ENCODE results near the gene ADAMTS10.

Gene ADAMTS10

GRCh38 chr19:8654591-8655339 is 44.2 kb upstream of the ADAMTS10 start:
- Histone ChIP-seq H2AK5ac (ENCODE audit: low read length) (no peak overlapping the region), H3K9me3 (ENCODE audit: insufficient read depth, low read depth, low read length) (no peaks in the 10 kb centered on the region), H2BK5ac (ENCODE audit: low read depth, low read length, poor library complexity) (no peak overlapping the region), H3K4me1 (ENCODE audit: control insufficient read depth in 1 of 2, insufficient read depth in 2 of 2, low read length in 2 of 2) (no peaks in the 10 kb centered on the region), H3K18ac (ENCODE audit: low read length) (no peak overlapping the region), H3K23ac (ENCODE audit: low read length) (no peak overlapping the region), H2BK120ac (ENCODE audit: insufficient read depth, low read length, poor library complexity) (no peak overlapping the region), H4K8ac (ENCODE audit: low read depth, low read length) (peak overlapping the region; percentile 54), H3K4ac (ENCODE audit: low read depth, low read length) (no peak overlapping the region), H3K79me2 (ENCODE audit: control insufficient read depth, insufficient read depth, low read length, poor library complexity) (no peaks in the 10 kb centered on the region), H4K12ac (ENCODE audit: low read depth, low read length) (no peak overlapping the region), H3K9ac (ENCODE audit: low read length) (no peak overlapping the region), H3K4me3 (ENCODE audit: low read depth, low read length) (no peak overlapping the region), H4K91ac (ENCODE audit: low read depth, low read length) (no peak overlapping the region), H2BK12ac (ENCODE audit: low read length) (no peak overlapping the region), H3K27me3 (ENCODE audit: insufficient read depth, low read length) (no peaks in the 10 kb centered on the region), H3K79me1 (ENCODE audit: low read length) (no peaks in the 10 kb centered on the region), H3K4me2 (ENCODE audit: low read length) (peak overlapping the region; percentile 53), H2AFZ (ENCODE audit: insufficient read depth, low read length, poor library complexity) (peak overlapping the region; percentile 79), H3K36me3 (ENCODE audit: control insufficient read depth in 1 of 2, insufficient read depth in 2 of 2, low read length in 2 of 2) (no peaks in the 10 kb centered on the region), H3K27ac (ENCODE audit: low read depth, low read length) (no peak overlapping the region), H3K14ac (ENCODE audit: low read length) (no peak overlapping the region)
- peak; percentile 42 to 64 for DNase-seq
- WGBS (ENCODE audit: extremely low coverage, insufficient coverage, insufficient read length) = no CpG with 5 or more reads among the region's 15 CpGs

- no peak overlapping the region for H4K91ac ChIP-seq (ENCODE audit: low read depth, low read length)
- H2BK120ac ChIP-seq (ENCODE audit: insufficient read depth, low read length, poor library complexity) = no peak overlapping the region
- H3K18ac ChIP-seq (ENCODE audit: low read length) = no peak overlapping the region
- H3K79me1 ChIP-seq (ENCODE audit: low read length) = no peaks in the 10 kb centered on the region
- no peak overlapping the region for H3K4me3 ChIP-seq (ENCODE audit: low read depth, low read length)
- H3K4ac ChIP-seq (ENCODE audit: low read depth, low read length) = no peak overlapping the region
- no peak overlapping the region for H3K14ac ChIP-seq (ENCODE audit: low read length)
- H3K4me1 ChIP-seq (ENCODE audit: control insufficient read depth in 1 of 2, insufficient read depth in 2 of 2, low read length in 2 of 2) = no peaks in the 10 kb centered on the region
- H2BK12ac ChIP-seq (ENCODE audit: low read length) = no peak overlapping the region
- H3K27ac ChIP-seq (ENCODE audit: low read depth, low read length) = no peak overlapping the region
- H3K36me3 ChIP-seq (ENCODE audit: control insufficient read depth in 1 of 2, insufficient read depth in 2 of 2, low read length in 2 of 2) = no peaks in the 10 kb centered on the region
- no peak overlapping the region for H2AFZ ChIP-seq (ENCODE audit: insufficient read depth, low read length, poor library complexity)
- no peak overlapping the region for H3K23ac ChIP-seq (ENCODE audit: low read length)
- H3K79me2 ChIP-seq (ENCODE audit: control insufficient read depth, insufficient read depth, low read length, poor library complexity) = no peaks in the 10 kb centered on the region
- H3K9ac ChIP-seq (ENCODE audit: low read length) = no peak overlapping the region
- H3K9me3 ChIP-seq (ENCODE audit: insufficient read depth, low read depth, low read length) = no peaks in the 10 kb centered on the region
- H3K4me2 ChIP-seq (ENCODE audit: low read length) = no peak overlapping the region
- H2BK5ac ChIP-seq (ENCODE audit: low read depth, low read length, poor library complexity) = no peak overlapping the region
- H3K27me3 ChIP-seq (ENCODE audit: insufficient read depth, low read length) = no peaks in the 10 kb centered on the region
- H4K8ac ChIP-seq (ENCODE audit: low read depth, low read length) = no peak overlapping the region
- no peak overlapping the region for H4K12ac ChIP-seq (ENCODE audit: low read depth, low read length)
- DNase-seq = peak in 1 of 2 donors; percentile 7
- WGBS (ENCODE audit: extremely low coverage, insufficient coverage, insufficient read length) = no CpG with 5 or more reads among the region's 6 CpGs
- no peak overlapping the region for H2AK5ac ChIP-seq (ENCODE audit: low read length)
Measured at GRCh38 chr19:8648240-8648639, 37.7 kb upstream of the ADAMTS10 start.

- no peak overlapping the region for H3K14ac ChIP-seq (ENCODE audit: low read length)
- no peak overlapping the region for H4K12ac ChIP-seq (ENCODE audit: low read depth, low read length)
- WGBS (ENCODE audit: extremely low coverage, insufficient coverage, insufficient read length) = no CpG with 5 or more reads among the region's 7 CpGs
- no peak overlapping the region for H2BK12ac ChIP-seq (ENCODE audit: low read length)
- H3K4me1 ChIP-seq (ENCODE audit: control insufficient read depth in 1 of 2, insufficient read depth in 2 of 2, low read length in 2 of 2) = no peaks in the 10 kb centered on the region
- H2AFZ ChIP-seq (ENCODE audit: insufficient read depth, low read length, poor library complexity) = no peak overlapping the region
- H3K4ac ChIP-seq (ENCODE audit: low read depth, low read length) = no peak overlapping the region
- no peak overlapping the region for H3K9ac ChIP-seq (ENCODE audit: low read length)
- no peak overlapping the region for H2BK120ac ChIP-seq (ENCODE audit: insufficient read depth, low read length, poor library complexity)
- H3K27me3 ChIP-seq (ENCODE audit: insufficient read depth, low read length) = no peaks in the 10 kb centered on the region
- H4K8ac ChIP-seq (ENCODE audit: low read depth, low read length) = no peak overlapping the region
- no peak overlapping the region for H3K27ac ChIP-seq (ENCODE audit: low read depth, low read length)
- no peak overlapping the region for H2BK5ac ChIP-seq (ENCODE audit: low read depth, low read length, poor library complexity)
- H3K4me2 ChIP-seq (ENCODE audit: low read length) = no peak overlapping the region
- H2AK5ac ChIP-seq (ENCODE audit: low read length) = no peak overlapping the region
- H4K91ac ChIP-seq (ENCODE audit: low read depth, low read length) = no peak overlapping the region
- H3K9me3 ChIP-seq (ENCODE audit: insufficient read depth, low read depth, low read length) = peaks cover 5% of the 10 kb centered on the region
- no peaks in the 10 kb centered on the region for H3K79me1 ChIP-seq (ENCODE audit: low read length)
- no peaks in the 10 kb centered on the region for H3K36me3 ChIP-seq (ENCODE audit: control insufficient read depth in 1 of 2, insufficient read depth in 2 of 2, low read length in 2 of 2)
- H3K23ac ChIP-seq (ENCODE audit: low read length) = no peak overlapping the region
- H3K18ac ChIP-seq (ENCODE audit: low read length) = no peak overlapping the region
- DNase-seq = no peak
- H3K4me3 ChIP-seq (ENCODE audit: low read depth, low read length) = no peak overlapping the region
- H3K79me2 ChIP-seq (ENCODE audit: control insufficient read depth, insufficient read depth, low read length, poor library complexity) = no peaks in the 10 kb centered on the region
Measured at GRCh38 chr19:8643860-8644653, 33.5 kb upstream of the ADAMTS10 start.

GRCh38 chr19:8642561-8642960 is 32.0 kb upstream of the ADAMTS10 start:
- WGBS (ENCODE audit: extremely low coverage, insufficient coverage, insufficient read length) = no CpG with 5 or more reads among the region's 5 CpGs

More at GRCh38 chr19:8642561-8642960, 32.0 kb upstream of the ADAMTS10 start:
- H2BK120ac ChIP-seq (ENCODE audit: insufficient read depth, low read length, poor library complexity) = no peak overlapping the region
- H3K4ac ChIP-seq (ENCODE audit: low read depth, low read length) = no peak overlapping the region
- no peaks in the 10 kb centered on the region for H3K79me1 ChIP-seq (ENCODE audit: low read length)
- no peak overlapping the region for H2BK5ac ChIP-seq (ENCODE audit: low read depth, low read length, poor library complexity)
- H3K4me3 ChIP-seq (ENCODE audit: low read depth, low read length) = no peak overlapping the region
- no peak overlapping the region for H2AK5ac ChIP-seq (ENCODE audit: low read length)
- H3K9me3 ChIP-seq (ENCODE audit: insufficient read depth, low read depth, low read length) = peaks cover 5% of the 10 kb centered on the region
- no peaks in the 10 kb centered on the region for H3K27me3 ChIP-seq (ENCODE audit: insufficient read depth, low read length)
- H3K9ac ChIP-seq (ENCODE audit: low read length) = no peak overlapping the region
- H3K18ac ChIP-seq (ENCODE audit: low read length) = no peak overlapping the region
- H2BK12ac ChIP-seq (ENCODE audit: low read length) = no peak overlapping the region
- no peaks in the 10 kb centered on the region for H3K36me3 ChIP-seq (ENCODE audit: control insufficient read depth in 1 of 2, insufficient read depth in 2 of 2, low read length in 2 of 2)
- DNase-seq = no peak
- H4K8ac ChIP-seq (ENCODE audit: low read depth, low read length) = no peak overlapping the region
- no peaks in the 10 kb centered on the region for H3K79me2 ChIP-seq (ENCODE audit: control insufficient read depth, insufficient read depth, low read length, poor library complexity)
- H2AFZ ChIP-seq (ENCODE audit: insufficient read depth, low read length, poor library complexity) = no peak overlapping the region
- H4K12ac ChIP-seq (ENCODE audit: low read depth, low read length) = no peak overlapping the region
- no peaks in the 10 kb centered on the region for H3K4me1 ChIP-seq (ENCODE audit: control insufficient read depth in 1 of 2, insufficient read depth in 2 of 2, low read length in 2 of 2)
- no peak overlapping the region for H3K27ac ChIP-seq (ENCODE audit: low read depth, low read length)
- H3K23ac ChIP-seq (ENCODE audit: low read length) = no peak overlapping the region
- H3K4me2 ChIP-seq (ENCODE audit: low read length) = no peak overlapping the region
- H3K14ac ChIP-seq (ENCODE audit: low read length) = no peak overlapping the region
- no peak overlapping the region for H4K91ac ChIP-seq (ENCODE audit: low read depth, low read length)

Data from trophoblast cell (in vitro differentiated cells and primary cell).